Measurements from ENCODE around the gene TMPRSS7.

Gene TMPRSS7

DNA sequence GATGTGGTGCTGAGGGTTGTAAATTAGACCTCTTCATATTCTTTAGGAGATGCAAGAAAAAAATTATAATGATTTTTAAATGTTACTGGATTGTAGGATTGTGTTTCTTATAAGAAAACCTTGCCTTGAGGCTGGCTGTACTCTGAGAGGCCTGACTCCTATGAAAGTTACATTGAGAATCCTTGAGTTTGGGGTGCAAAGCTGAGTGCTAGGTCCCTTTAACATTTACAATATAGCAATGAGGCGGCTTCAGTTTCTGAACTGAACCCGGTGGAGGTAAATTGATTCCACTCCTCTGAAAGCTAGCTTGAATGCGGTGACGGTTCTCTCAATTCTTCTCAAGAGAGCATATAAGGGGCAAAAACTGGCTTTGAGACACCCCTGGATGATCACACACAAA, at the start of gene TMPRSS7:
TMPRSS7 (plus strand) TSS at position 301 of the 400 bp plus-strand sequence. CDS start 110 bp downstream, outside the sequence.
- in situ Hi-C loops (cut with HindIII; ENCODE audit: low sequenced_read_pairs): no loop called here

GRCh38 chr3:111986800-111987199, 47.7 kb upstream of the TMPRSS7 start:
- in situ Hi-C loops (cut with HindIII; ENCODE audit: low sequenced_read_pairs): no loop called here

DNA sequence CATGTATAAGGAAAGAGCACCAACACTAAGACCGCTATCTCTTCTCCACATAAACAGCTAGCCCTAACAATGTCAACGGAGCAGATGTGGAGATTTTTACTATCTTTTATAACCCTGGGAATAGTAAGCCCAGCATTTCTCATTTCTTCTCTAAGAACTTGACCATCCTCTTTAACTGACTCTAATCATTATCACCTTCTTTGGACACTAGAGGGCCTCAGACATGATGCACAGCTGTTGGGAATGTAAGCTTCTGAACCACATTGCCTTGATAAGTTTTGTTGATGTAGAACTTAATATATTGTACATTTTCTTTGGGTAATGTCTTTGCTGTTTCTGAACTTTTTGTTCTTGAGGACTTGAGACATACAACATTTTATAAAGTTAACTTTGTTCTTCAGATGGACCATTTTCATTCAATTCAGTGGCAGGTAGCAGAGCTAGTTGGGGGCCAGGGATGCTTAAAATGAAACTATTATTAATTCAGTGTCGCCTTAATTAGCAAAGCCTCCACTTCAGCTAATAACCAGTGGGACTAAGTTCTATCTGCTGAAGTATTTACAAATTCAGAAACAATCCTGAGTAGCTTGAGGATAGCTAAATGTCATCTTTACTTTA, 45.4 kb upstream of the TMPRSS7 start:
- in situ Hi-C loops (cut with HindIII; ENCODE audit: low sequenced_read_pairs): no loop called here

- in situ Hi-C loops (cut with HindIII; ENCODE audit: low sequenced_read_pairs): no loop called here
Observed at GRCh38 chr3:111993038-111993437, 41.5 kb upstream of the TMPRSS7 start.

- in situ Hi-C loops (cut with HindIII; ENCODE audit: low sequenced_read_pairs): no loop called here
Observed at GRCh38 chr3:111998636-111999483, 35.7 kb upstream of the TMPRSS7 start, which contains the start of gene TAGLN3. Gene TAGLN3, plus strand, starts transcription at chr3:111998922. Its CDS starts 501 bp downstream, at chr3:111999423.

GRCh38 chr3:111999484-112000324, 34.8 kb upstream of the TMPRSS7 start:
- in situ Hi-C loops (cut with HindIII; ENCODE audit: low sequenced_read_pairs): no loop called here

DNA sequence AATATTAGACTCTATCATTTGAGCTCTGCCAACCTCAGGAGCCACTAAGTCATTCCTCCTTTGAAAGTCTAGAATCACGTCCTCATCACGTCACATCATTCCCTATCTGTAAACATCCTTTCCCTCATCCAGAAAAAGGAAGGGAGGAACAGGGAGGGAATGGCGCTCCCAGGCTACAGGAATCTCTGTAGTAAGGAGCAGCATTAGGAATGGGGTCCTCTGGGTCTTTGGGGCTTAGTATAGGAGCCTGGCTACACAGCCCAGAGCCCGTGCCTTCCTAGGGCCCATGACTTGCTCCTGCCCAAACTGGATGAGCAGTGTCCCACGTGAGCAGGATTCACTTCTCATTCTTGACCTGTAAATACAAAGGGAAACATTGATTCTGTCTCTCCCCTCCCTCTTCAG, 34.2 kb upstream of the TMPRSS7 start:
- in situ Hi-C loops (cut with HindIII; ENCODE audit: low sequenced_read_pairs): no loop called here

DNA sequence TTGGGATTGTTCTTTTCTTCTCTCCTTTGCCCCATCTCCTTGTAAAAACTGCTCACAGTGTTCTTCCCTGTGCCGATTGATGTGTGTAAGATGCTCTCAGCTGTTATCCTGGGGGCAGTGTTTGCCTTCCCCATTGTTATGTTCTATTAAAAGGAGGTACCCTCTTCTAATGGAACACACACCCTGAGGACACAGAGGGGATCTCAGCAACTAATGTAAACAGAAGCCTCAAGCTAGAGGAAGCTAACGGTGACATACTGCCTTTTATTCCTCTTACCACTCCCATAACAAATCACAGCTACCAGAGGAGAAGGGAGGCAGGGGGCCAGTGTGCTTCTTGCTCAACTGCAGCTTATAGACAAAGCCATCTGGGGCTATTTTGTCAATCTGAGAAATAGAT, 33.6 kb upstream of the TMPRSS7 start:
- in situ Hi-C loops (cut with HindIII; ENCODE audit: low sequenced_read_pairs): no loop called here

- in situ Hi-C loops (cut with HindIII; ENCODE audit: low sequenced_read_pairs): no loop called here
Observed at GRCh38 chr3:112001526-112001925, 33.0 kb upstream of the TMPRSS7 start.

GRCh38 chr3:112002096-112002971, 32.2 kb upstream of the TMPRSS7 start:
- in situ Hi-C loops (cut with HindIII; ENCODE audit: low sequenced_read_pairs): no loop called here

- in situ Hi-C loops (cut with HindIII; ENCODE audit: low sequenced_read_pairs): no loop called here
Observed at GRCh38 chr3:112003321-112004080, 31.0 kb upstream of the TMPRSS7 start.

GRCh38 chr3:112004187-112004586, 30.3 kb upstream of the TMPRSS7 start:
- in situ Hi-C loops (cut with HindIII; ENCODE audit: low sequenced_read_pairs): no loop called here

- in situ Hi-C loops (cut with HindIII; ENCODE audit: low sequenced_read_pairs): no loop called here
Observed at GRCh38 chr3:112004669-112005068, 29.9 kb upstream of the TMPRSS7 start.

DNA sequence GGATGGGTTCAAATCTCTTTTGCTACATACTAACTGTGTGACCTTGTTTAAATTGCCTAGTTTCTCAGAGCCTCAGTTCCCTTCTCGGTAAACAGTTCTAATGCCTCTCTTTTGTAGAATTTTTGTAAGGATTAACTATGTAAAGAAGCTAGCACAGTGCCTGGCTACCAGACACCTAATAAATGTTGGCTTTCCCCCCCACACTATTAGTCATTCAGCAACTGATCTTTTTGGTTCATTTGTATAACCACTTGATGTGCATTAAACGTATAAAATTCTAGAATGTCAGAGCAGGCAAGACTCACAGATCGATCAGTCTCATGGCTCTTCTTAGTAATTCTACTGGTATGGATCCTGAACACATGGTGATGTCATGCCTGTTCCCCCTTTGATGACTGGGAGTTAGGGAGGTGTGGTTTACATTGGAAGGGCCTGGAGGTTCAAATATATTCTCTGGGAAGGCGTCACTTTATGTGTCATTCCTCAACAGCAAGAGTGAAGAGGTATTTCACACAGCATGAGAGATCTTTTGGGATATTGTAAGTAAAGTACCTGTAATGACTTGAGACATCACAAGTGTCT, 29.4 kb upstream of the TMPRSS7 start:
- in situ Hi-C loops (cut with HindIII; ENCODE audit: low sequenced_read_pairs): no loop called here

DNA sequence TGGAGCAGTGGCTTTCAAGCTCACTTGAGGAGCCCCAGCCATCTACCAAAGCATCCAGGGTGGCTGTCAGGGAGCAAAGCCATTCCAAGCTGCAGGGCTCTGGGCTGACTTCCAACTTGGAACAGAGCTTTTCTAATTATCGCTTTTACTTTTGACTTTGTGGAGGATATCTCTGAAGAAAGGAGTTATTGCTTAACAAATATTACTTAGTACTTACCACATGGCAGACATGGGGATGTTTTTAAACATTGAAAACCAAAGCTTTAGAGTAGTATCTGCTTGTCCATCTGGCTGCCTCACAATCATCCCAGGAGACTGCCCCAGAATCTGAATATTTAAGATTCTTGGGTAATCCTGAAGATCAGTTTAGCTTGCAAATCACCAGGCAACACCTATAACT, 26.9 kb upstream of the TMPRSS7 start:
- in situ Hi-C loops (cut with HindIII; ENCODE audit: low sequenced_read_pairs): no loop called here

GRCh38 chr3:112009670-112010069, 24.9 kb upstream of the TMPRSS7 start:
- in situ Hi-C loops (cut with HindIII; ENCODE audit: low sequenced_read_pairs): no loop called here

DNA sequence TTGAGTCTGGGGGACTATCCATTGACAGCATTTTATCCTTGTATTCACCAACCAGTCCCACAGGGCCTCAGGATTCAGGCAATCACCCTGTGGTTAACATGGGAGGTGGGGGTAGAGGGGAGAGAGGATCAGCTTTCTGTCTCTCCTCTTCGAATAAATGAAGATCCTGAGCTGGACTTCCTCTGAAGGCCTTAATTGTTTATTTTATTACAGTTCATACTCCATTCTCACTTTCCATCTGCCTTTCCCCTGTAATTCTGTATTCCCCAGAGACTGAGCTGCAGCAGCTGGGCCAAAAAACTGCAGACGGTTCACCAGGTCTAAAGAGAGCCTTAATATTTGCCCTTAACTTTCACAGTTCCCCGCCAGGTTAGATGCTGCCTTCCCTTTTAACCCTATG, 23.9 kb upstream of the TMPRSS7 start:
- in situ Hi-C loops (cut with HindIII; ENCODE audit: low sequenced_read_pairs): no loop called here

DNA sequence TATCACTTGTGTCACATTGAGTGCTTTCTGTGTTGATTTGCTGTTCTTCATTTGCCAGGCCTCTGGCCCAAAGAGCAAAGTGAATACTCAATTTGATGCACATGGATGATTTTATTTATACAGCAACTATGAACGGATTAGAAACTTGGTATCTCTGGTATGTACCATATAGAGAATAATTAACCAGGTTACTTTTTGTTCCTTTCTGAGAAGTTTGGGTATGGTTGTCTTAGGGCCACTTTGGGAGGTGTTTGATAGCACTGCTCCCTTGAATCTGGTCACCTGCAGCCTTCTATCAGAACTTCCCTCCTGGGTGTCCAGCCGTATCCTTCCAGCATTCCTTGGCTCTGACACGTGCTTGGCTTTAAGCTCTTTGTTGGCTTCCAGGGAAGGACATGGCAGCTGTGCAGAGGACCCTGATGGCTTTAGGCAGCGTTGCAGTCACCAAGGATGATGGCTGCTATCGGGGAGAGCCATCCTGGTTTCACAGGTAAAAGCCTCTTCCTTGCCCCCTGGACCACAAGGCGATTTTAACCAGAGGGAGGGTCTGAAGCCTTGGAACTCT, 23.1 kb upstream of the TMPRSS7 start:
- in situ Hi-C loops (cut with HindIII; ENCODE audit: low sequenced_read_pairs): no loop called here

All from endothelial cell of hepatic sinusoid (primary cell).